ENCODE measurements around the gene CCNJL. TPM values are rescaled to one million over a fixed set of nuclear protein-coding genes. Genes with fewer than 3 reads are reported as not detected.

The CCNJL gene
- 1 to 10 TPM in 1 of 4 donors, under 1 TPM in 2, not detected in 1; 0.44 to 1.5 (median 0.63) TPM for total RNA-seq

GRCh38 chr5:160312134-160312959 is at the start of gene CCNJL:
Gene CCNJL, minus strand, starts transcription at chr5:160312564. Its CDS starts 641 bp downstream, at chr5:160311923.
- Histone ChIP-seq H3K4me1 (peaks cover 0 to 18% (median 1%) of the 10 kb centered on the region in 4 donors), H3K9me3 (no peaks in the 10 kb centered on the region), H3K4me3 (peak within 1 kb of the TSS; percentile 49 to 71 (median 60)), H3K27ac (peak within 1 kb of the TSS in 2 of 4 donors; percentile 47 to 65), H3K36me3 (no peaks in the 10 kb centered on the region), H3K27me3 (peaks cover 0 to 15% of the 10 kb centered on the region in 2 donors)
- no peak for DNase-seq (ENCODE audit: low spot score in 2 of 2)
- TF ChIP-seq POLR2A (IDR thresholded peaks at IDR 0.05) (peak in 1 of 2 donors; percentile 8), CTCF (IDR thresholded peaks at IDR 0.05) (no peak)
- WGBS, 2 donors = 1% methylated on average over 44 to 69 of the region's 84 CpGs

GRCh38 chr5:160361624-160362228 is 49.4 kb upstream of the CCNJL start:
- H3K27ac ChIP-seq = peak overlapping the region in 1 of 4 donors; percentile 55
- H3K4me1 ChIP-seq = peaks cover 0 to 52% (median 13%) of the 10 kb centered on the region in 4 donors
- H3K4me3 ChIP-seq = no peak overlapping the region
- no peaks in the 10 kb centered on the region for H3K27me3 ChIP-seq
- no peak for TF ChIP-seq CTCF (IDR thresholded peaks at IDR 0.05)
- TF ChIP-seq EP300 (IDR thresholded peaks at IDR 0.05) = no peak
- TF ChIP-seq POLR2A (IDR thresholded peaks at IDR 0.05) = no peak
- no peak for DNase-seq (ENCODE audit: low spot score in 2 of 2)
- WGBS, 2 donors = 79 to 82% methylated on average over 9 of the region's 9 CpGs
- H3K36me3 ChIP-seq = no peaks in the 10 kb centered on the region
- no peaks in the 10 kb centered on the region for H3K9me3 ChIP-seq

GRCh38 chr5:160360310-160360709 is 47.9 kb upstream of the CCNJL start:
- 66 to 69% methylated on average over 3 of the region's 3 CpGs for WGBS, 2 donors
- Histone ChIP-seq H3K4me3 (no peak overlapping the region), H3K9me3 (no peaks in the 10 kb centered on the region), H3K27ac (peak overlapping the region in 3 of 4 donors; percentile 2 to 73 (median 35)), H3K36me3 (no peaks in the 10 kb centered on the region), H3K27me3 (no peaks in the 10 kb centered on the region), H3K4me1 (peaks cover 0 to 56% (median 13%) of the 10 kb centered on the region in 4 donors)
- TF ChIP-seq CTCF (IDR thresholded peaks at IDR 0.05) = no peak
- no peak for TF ChIP-seq EP300 (IDR thresholded peaks at IDR 0.05)
- no peak for DNase-seq (ENCODE audit: low spot score in 2 of 2)

GRCh38 chr5:160359816-160360215 is 47.5 kb upstream of the CCNJL start:
- Histone ChIP-seq H3K27me3 (no peaks in the 10 kb centered on the region), H3K36me3 (no peaks in the 10 kb centered on the region), H3K27ac (peak overlapping the region in 3 of 4 donors; percentile 2 to 73 (median 35)), H3K9me3 (no peaks in the 10 kb centered on the region), H3K4me1 (peaks cover 0 to 56% (median 13%) of the 10 kb centered on the region in 4 donors), H3K4me3 (no peak overlapping the region)
- DNase-seq (ENCODE audit: low spot score in 2 of 2) = no peak
- WGBS, 2 donors = 39 to 63% methylated on average over 4 of the region's 4 CpGs
- no peak for TF ChIP-seq EP300 (IDR thresholded peaks at IDR 0.05)
- no peak for TF ChIP-seq CTCF (IDR thresholded peaks at IDR 0.05)
- TF ChIP-seq POLR2A (IDR thresholded peaks at IDR 0.05) = no peak

- H3K36me3 ChIP-seq = no peaks in the 10 kb centered on the region
- H3K27ac ChIP-seq = peak overlapping the region in 2 of 4 donors; percentile 35 to 73
- H3K4me3 ChIP-seq = no peak overlapping the region
- 0 to 4% methylated on average over 1 of the region's 1 CpG for WGBS, 2 donors
- H3K4me1 ChIP-seq = peaks cover 0 to 56% (median 13%) of the 10 kb centered on the region in 4 donors
- TF ChIP-seq CTCF (IDR thresholded peaks at IDR 0.05) (no peak), POLR2A (IDR thresholded peaks at IDR 0.05) (no peak), EP300 (IDR thresholded peaks at IDR 0.05) (no peak)
- no peaks in the 10 kb centered on the region for H3K9me3 ChIP-seq
- no peak for DNase-seq (ENCODE audit: low spot score in 2 of 2)
- no peaks in the 10 kb centered on the region for H3K27me3 ChIP-seq
These were observed 46.9 kb upstream of the CCNJL start for GRCh38 chr5:160359242-160359641.
